DMS53 treated with DMSO at 0.1 percent for 48 hours (cell line): ENCODE data around the gene AMPD3.

Source experiments
- DNase-seq: peaks from one replicate; lab custom pipeline; 2025; ENCODE audit not compliant: unreplicated experiment; lab: John Stamatoyannopoulos, UW

The AMPD3 gene

GRCh38 chr11:10488121-10488933 is 33.3 kb downstream of the AMPD3 start:
- no peak for DNase-seq

DNA sequence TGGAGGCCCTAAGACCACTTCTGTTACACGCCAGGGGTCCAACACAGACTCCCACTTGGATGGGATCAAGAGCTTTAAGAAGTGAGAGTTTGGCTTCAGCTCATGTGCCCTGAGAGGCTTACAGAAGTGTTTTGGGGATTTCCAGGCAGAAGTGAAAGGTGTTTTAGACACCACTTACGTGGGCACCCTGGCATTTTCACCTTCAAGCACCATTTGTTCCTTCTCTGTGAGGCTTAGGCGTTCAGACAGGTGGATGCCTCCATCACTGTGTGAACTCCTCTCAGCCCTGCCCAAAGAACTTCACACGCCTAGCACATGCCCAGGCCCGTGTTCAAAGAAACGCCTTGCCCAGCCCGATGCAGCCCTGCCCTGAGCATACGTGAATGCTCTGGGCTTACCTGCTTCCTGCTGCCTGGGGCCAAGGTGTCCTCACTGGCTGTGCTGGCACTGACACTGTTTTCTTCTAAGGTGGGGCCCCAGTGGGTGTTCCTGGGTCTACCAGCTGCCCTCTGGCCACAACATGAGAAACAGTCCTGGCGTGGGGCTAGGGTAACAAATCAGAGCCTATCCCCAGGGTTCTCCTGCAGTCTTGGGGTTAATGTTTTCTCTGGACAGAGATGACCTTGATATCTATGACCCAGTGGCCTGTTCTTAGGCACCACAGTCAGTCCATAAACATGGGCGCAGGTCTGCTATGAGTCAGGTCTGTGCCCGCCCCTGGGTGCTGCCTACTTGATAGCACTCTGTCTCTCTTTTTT is 34.0 kb downstream of the AMPD3 start:
- DNase-seq = no peak

- DNase-seq = no peak
These were observed 35.0 kb downstream of the AMPD3 start for GRCh38 chr11:10490032-10490397.

GRCh38 chr11:10490398-10491241 is 35.6 kb downstream of the AMPD3 start:
- peak; percentile 10 for DNase-seq

- DNase-seq = no peak
These were observed 37.0 kb downstream of the AMPD3 start for GRCh38 chr11:10492084-10492483.

- no peak for DNase-seq
These were observed 38.1 kb downstream of the AMPD3 start for GRCh38 chr11:10493041-10493663.

DNA sequence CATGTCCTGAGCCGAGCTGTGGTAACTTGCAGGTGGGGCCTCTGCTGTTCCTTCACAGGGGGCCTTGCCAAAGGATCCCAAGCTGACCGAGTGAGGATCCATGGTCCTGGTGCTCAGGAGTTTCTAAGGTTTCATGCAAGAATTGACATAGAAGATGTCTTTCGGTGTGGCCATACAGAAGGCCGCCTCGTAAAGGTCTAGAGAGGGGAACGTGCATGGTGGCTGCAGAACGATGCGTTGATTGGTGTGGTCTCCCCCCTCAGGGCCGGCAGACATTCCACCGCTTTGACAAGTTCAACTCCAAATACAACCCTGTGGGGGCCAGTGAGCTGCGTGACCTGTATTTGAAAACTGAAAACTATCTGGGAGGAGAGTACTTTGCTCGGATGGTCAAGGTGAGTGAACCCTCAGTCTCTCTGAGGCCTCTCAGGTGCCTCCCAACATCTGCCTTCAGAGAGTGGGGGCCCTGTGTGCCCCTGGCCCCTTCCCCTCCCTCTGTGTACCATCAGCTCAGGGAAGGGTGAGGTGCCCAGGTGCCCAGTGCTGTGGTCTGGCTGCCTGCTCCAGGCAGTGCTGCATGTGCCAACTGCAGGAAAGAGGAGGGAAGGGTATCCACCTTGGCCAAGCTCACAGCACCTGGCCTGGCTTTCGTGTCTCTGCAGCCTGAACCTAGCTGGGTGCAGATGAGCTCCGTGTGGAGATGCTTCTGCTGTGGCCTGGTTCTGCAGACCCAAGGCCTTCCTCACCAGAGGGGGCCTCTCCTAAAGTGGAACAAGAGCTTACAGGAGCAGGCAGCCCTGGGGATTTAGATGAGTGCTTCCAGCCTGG is 39.8 kb downstream of the AMPD3 start:
- DNase-seq = no peak

- DNase-seq = no peak
These were observed 40.4 kb downstream of the AMPD3 start for GRCh38 chr11:10495464-10495786.

- no peak for DNase-seq
These were observed 41.4 kb downstream of the AMPD3 start for GRCh38 chr11:10496296-10496936.

DNA sequence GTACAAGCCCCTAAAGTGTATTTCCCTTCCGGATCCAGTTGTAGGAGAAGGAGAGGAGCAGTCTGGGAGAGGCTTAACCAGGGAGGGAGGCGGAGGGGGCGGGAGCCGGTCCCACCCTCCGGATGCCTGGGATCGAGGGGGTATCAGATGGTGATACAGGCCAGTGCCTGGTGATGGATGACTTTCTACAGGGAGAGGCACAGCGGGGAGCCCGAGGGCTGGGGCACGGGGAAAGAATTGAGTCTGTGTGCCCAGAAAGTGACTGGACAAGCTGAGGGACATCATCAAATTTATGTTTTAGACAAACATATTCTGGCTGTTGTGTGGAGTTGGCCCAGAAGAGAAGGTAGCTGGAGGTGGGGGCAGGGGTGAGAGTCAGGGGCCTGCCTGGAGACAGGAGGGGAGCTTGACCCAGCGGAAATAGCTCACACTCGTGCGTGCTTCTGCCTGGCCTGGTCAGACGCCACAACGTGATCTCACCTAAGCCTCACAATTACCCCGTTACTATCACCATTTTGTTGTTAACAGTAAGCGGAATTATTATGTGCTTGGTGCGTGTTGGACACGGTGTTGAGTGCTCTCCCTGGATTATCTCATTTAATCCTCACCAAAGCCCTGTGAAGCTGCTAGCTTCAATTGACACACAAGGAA is 42.4 kb downstream of the AMPD3 start:
- no peak for DNase-seq

GRCh38 chr11:10498022-10498400 is 42.9 kb downstream of the AMPD3 start:
- no peak for DNase-seq

- no peak for DNase-seq
These were observed 43.6 kb downstream of the AMPD3 start for GRCh38 chr11:10498426-10499250.

DNA sequence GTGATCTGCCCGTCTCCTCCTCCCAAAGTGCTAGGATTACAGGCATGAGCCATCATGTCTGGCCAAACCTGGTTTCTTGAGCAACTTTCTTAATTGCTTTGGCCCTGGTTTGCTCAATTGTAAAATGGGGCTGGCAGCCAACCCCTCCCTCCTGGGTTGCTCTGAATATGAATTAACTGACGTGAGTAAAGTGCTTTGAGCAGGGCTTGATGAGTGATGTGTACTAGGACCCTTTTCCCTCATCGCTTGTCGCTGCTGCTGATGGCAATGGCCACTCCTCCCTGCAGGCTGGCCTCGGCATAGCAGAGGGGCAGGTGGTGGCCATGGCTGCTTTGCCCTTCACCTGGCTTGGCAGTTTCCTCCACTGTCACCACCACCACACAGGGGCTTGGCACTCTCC is 44.4 kb downstream of the AMPD3 start:
- DNase-seq = no peak

GRCh38 chr11:10499874-10500601 is 45.0 kb downstream of the AMPD3 start:
- DNase-seq = no peak

GRCh38 chr11:10500757-10501684 is 46.0 kb downstream of the AMPD3 start:
- no peak for DNase-seq

GRCh38 chr11:10502065-10502680 is 47.1 kb downstream of the AMPD3 start:
- no peak for DNase-seq
